ENCODE measurements around the gene P2RX1. TPM values are rescaled to one million over a fixed set of nuclear protein-coding genes. Genes with fewer than 3 reads are reported as not detected.

The P2RX1 gene
- polyA plus RNA-seq, 2 of the 4 experiments (the other 2 are of a cell fraction) = 0.05 to 0.13 TPM

- TF ChIP-seq ZNF302 (CRISPR knock-in tag; IDR thresholded peaks at IDR 0.05) (no peak), FOXS1 (CRISPR knock-in tag; IDR thresholded peaks at IDR 0.05) (no peak), SREBF2 (IDR thresholded peaks at IDR 0.05) (no peak), FOSL2 (IDR thresholded peaks at IDR 0.05) (no peak), FOSL2 (CRISPR knock-in tag; IDR thresholded peaks at IDR 0.05) (no peak)
- TF ChIP-seq, protein P1, sequence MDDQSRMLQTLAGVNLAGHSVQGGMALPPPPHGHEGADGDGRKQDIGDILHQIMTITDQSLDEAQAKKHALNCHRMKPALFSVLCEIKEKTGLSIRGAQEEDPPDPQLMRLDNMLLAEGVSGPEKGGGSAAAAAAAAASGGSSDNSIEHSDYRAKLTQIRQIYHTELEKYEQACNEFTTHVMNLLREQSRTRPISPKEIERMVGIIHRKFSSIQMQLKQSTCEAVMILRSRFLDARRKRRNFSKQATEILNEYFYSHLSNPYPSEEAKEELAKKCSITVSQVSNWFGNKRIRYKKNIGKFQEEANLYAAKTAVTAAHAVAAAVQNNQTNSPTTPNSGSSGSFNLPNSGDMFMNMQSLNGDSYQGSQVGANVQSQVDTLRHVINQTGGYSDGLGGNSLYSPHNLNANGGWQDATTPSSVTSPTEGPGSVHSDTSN (IDR thresholded peaks at IDR 0.05) = no peak
Observed at GRCh38 chr17:3937359-3937758, 21.1 kb upstream of the P2RX1 start (continued).

DNA sequence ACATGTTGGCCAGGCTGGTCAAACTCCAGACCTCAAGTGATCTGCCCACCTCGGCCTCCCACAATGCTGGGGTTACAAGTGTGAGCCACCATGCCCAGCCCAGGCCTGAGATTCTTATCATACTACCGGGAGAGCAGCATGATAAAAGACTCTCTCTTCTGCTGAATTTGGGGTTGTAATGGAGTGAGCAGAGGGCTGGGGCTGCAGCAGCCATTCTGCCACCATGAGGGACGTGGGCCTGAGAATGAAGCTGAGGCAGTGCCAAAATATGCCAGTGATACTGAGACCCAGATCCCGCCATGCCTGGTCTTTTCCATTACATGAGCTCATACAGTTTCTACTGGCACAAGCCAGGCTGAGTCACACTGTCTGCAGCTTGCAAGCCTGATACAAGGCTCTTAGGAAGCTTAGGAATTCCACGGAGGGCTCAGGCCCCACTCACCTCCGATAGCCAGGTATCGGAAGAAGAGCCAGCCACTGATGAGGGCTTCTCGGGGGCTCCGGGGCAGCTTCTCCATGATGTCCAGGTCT lies 19.6 kb upstream of the P2RX1 start:
- H3K4me1 ChIP-seq = no peaks in the 10 kb centered on the region; the same call in 2 of the 3 replicates
- no peak overlapping the region for H3K4me3 ChIP-seq
- H3K4me2 ChIP-seq = no peak overlapping the region
- FAIRE-seq = no peak
- H3K27ac ChIP-seq = no peak overlapping the region; a peak in 1 of 6 replicates
- no peak for TF ChIP-seq POLR2AphosphoS2 (conservative IDR thresholded peaks at IDR 0.05; ENCODE audit: low read length)
- no peak for TF ChIP-seq HEYL (CRISPR knock-in tag; IDR thresholded peaks at IDR 0.05)
- TF ChIP-seq EP300 (IDR thresholded peaks at IDR 0.05) = no peak
- TF ChIP-seq, protein P2, sequence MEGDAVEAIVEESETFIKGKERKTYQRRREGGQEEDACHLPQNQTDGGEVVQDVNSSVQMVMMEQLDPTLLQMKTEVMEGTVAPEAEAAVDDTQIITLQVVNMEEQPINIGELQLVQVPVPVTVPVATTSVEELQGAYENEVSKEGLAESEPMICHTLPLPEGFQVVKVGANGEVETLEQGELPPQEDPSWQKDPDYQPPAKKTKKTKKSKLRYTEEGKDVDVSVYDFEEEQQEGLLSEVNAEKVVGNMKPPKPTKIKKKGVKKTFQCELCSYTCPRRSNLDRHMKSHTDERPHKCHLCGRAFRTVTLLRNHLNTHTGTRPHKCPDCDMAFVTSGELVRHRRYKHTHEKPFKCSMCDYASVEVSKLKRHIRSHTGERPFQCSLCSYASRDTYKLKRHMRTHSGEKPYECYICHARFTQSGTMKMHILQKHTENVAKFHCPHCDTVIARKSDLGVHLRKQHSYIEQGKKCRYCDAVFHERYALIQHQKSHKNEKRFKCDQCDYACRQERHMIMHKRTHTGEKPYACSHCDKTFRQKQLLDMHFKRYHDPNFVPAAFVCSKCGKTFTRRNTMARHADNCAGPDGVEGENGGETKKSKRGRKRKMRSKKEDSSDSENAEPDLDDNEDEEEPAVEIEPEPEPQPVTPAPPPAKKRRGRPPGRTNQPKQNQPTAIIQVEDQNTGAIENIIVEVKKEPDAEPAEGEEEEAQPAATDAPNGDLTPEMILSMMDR (IDR thresholded peaks at IDR 0.05) = no peak
- TF ChIP-seq MAFK (IDR thresholded peaks at IDR 0.05; ENCODE audit: partially characterized antibody) = no peak
- TF ChIP-seq EHMT2 (IDR thresholded peaks at IDR 0.05; ENCODE audit: low read depth) = no peak
- no peak for TF ChIP-seq EHF (CRISPR knock-in tag; IDR thresholded peaks at IDR 0.05)
- no peak for TF ChIP-seq MAZ (IDR thresholded peaks at IDR 0.05; ENCODE audit: borderline replicate concordance, low read depth, low read length)
- no peak for TF ChIP-seq KDM5A (IDR thresholded peaks at IDR 0.05)
- no peak for TF ChIP-seq BHLHE40 (IDR thresholded peaks at IDR 0.05; ENCODE audit: low read depth, low read length)
- TF ChIP-seq, protein P3, sequence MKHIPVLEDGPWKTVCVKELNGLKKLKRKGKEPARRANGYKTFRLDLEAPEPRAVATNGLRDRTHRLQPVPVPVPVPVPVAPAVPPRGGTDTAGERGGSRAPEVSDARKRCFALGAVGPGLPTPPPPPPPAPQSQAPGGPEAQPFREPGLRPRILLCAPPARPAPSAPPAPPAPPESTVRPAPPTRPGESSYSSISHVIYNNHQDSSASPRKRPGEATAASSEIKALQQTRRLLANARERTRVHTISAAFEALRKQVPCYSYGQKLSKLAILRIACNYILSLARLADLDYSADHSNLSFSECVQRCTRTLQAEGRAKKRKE (CRISPR knock-in tag; IDR thresholded peaks at IDR 0.05; ENCODE audit: low read depth) = no peak
- no peak for TF ChIP-seq RNF2 (IDR thresholded peaks at IDR 0.05; ENCODE audit: borderline replicate concordance, low read depth)
- TF ChIP-seq ZFP36 (IDR thresholded peaks at IDR 0.05; ENCODE audit: borderline replicate concordance, partially characterized antibody) = no peak
- TF ChIP-seq KDM1A (IDR thresholded peaks at IDR 0.05; ENCODE audit: low read depth) = no peak
- no peak for TF ChIP-seq FOSB (CRISPR knock-in tag; IDR thresholded peaks at IDR 0.05)
- TF ChIP-seq, protein P4, sequence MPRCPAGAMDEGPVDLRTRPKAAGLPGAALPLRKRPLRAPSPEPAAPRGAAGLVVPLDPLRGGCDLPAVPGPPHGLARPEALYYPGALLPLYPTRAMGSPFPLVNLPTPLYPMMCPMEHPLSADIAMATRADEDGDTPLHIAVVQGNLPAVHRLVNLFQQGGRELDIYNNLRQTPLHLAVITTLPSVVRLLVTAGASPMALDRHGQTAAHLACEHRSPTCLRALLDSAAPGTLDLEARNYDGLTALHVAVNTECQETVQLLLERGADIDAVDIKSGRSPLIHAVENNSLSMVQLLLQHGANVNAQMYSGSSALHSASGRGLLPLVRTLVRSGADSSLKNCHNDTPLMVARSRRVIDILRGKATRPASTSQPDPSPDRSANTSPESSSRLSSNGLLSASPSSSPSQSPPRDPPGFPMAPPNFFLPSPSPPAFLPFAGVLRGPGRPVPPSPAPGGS (IDR thresholded peaks at IDR 0.05) = no peak
- no peak for TF ChIP-seq SREBF2 (IDR thresholded peaks at IDR 0.05)
- no peak for TF ChIP-seq ZSCAN20 (CRISPR knock-in tag; IDR thresholded peaks at IDR 0.05)
- WGBS (ENCODE audit: missing lambda C conversion rate) = 95% methylated on average over 8 of the region's 9 CpGs
- POLR2A ChIA-PET = interaction anchor here (0.6 to 1.6 kb wide), 3 partner anchors 29 to 208 kb away, joined by 3 to 6 read pairs (median 4); partner anchors contain the start of gene NCBP3
- no peaks in the 10 kb centered on the region for H3K9me3 ChIP-seq
- peak; percentile 57 to 61 for ATAC-seq
- CTCF ChIA-PET = interaction anchor here (0.6 to 3.4 kb wide), 22 partner anchors 11 to 198 kb away, joined by 3 to 84 read pairs (median 4); no protein-coding TSS in a partner anchor
- DNase-seq (ENCODE audit: low read depth in 1 of 2, low spot score in 1 of 2) = no peak
